ENCODE results near the gene WDR18.

DNA sequence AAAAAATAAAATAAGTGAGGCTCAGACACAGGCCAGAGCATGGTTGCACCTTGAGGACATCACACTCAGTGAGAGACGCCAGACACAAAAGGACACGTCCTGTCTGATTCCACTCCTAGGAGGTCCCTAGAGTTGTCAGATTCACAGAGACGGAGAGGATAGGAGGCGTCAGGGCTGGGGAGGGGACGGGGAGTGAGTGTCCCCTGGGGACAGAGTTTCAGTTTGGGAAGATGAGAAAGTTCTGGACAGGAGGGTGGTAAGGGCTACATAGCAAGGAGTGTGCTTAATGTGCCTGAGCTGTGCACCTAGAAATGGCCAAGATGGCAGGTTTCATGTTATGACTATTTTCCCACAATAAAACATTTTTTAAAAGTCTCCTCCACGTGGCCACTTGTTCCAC, 13.9 kb downstream of the WDR18 start:
- TF ChIP-seq, protein P1, sequence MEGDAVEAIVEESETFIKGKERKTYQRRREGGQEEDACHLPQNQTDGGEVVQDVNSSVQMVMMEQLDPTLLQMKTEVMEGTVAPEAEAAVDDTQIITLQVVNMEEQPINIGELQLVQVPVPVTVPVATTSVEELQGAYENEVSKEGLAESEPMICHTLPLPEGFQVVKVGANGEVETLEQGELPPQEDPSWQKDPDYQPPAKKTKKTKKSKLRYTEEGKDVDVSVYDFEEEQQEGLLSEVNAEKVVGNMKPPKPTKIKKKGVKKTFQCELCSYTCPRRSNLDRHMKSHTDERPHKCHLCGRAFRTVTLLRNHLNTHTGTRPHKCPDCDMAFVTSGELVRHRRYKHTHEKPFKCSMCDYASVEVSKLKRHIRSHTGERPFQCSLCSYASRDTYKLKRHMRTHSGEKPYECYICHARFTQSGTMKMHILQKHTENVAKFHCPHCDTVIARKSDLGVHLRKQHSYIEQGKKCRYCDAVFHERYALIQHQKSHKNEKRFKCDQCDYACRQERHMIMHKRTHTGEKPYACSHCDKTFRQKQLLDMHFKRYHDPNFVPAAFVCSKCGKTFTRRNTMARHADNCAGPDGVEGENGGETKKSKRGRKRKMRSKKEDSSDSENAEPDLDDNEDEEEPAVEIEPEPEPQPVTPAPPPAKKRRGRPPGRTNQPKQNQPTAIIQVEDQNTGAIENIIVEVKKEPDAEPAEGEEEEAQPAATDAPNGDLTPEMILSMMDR (IDR thresholded peaks at IDR 0.05): no peak
- TF ChIP-seq POLR2A (IDR thresholded peaks at IDR 0.05): no peak

Measured in vagina (tissue), 2 donors.